K562 (cell line): ENCODE data around the gene PCDHGB2. TPM values are rescaled to one million over a fixed set of nuclear protein-coding genes. Genes with fewer than 3 reads are reported as not detected.
A peak's percentile ranks its signal among the peaks of the same experiment; 100 is the strongest.

ENCODE experiments used
- CBX8 ChIP-seq: fragments of 200-600 bp; sonication (generic); IDR thresholded peaks from 2 replicates; pipeline ENCODE4 v1.6.1; 2012; ENCODE audit warnings: borderline replicate concordance, mixed run types, low read depth, mild to moderate bottlenecking, moderate library complexity, mixed read lengths, low read length, control low read depth, inconsistent platforms; ENCODE audit not compliant: poor library complexity, severe bottlenecking; ENCODE audit errors: extremely low read depth
- CCNT2 ChIP-seq: IDR thresholded peaks from 2 replicates; pipeline ENCODE4 v1.6.1; 2011; ENCODE audit warnings: borderline replicate concordance, low read depth, mild to moderate bottlenecking, moderate library complexity, mixed read lengths, low read length; ENCODE audit not compliant: insufficient read length; ENCODE audit errors: extremely low read depth
- CHD4 ChIP-seq: fragments of 200-600 bp; sonication (generic); IDR thresholded peaks from 3 replicates; pipeline ENCODE4 v1.6.1; 2012; ENCODE audit warnings: low read depth, mild to moderate bottlenecking, mixed read lengths, low read length, inconsistent platforms; ENCODE audit not compliant: insufficient read depth, insufficient replicate concordance, poor library complexity, severe bottlenecking
- EP400 ChIP-seq: fragments of 450-650 bp; IDR thresholded peaks from 2 replicates; pipeline ENCODE4 v1.6.1; 2017; ENCODE audit warnings: antibody characterized with exemption, mild to moderate bottlenecking, moderate library complexity
- KDM1A ChIP-seq, 2 experiments: fragments of 450-650 bp; IDR thresholded peaks; 2 replicates each; pipeline ENCODE4 v1.6.1; 2016; ENCODE audit warnings: mild to moderate bottlenecking in 2 of 2
- L3MBTL2 ChIP-seq: fragments of 450-650 bp; IDR thresholded peaks from 2 replicates; pipeline ENCODE4 v1.6.1; 2016; ENCODE audit warnings: mild to moderate bottlenecking, moderate library complexity
- RAD21 ChIP-seq, 2 experiments: fragments of 250-450 bp in 1 of 2; fragments of 450-650 bp in 1 of 2; sonication (Bioruptor Pico) in 1 of 2; formaldehyde crosslinking in 1 of 2; IDR thresholded peaks in 1 of 2; conservative IDR thresholded peaks in 1 of 2; 2 replicates each; pipeline versions ENCODE4 v1.4.0 to v1.8.0; 2020 to 2022; ENCODE audit warnings: mild to moderate bottlenecking in 2 of 2, moderate library complexity in 1 of 2
- RCOR1 ChIP-seq, 2 experiments: IDR thresholded peaks; 2 replicates each; pipeline ENCODE4 v1.6.1; 2012; ENCODE audit warnings: low read depth in 2 of 2, low read length in 2 of 2, borderline replicate concordance in 1 of 2, improper control_type of control experiment in 1 of 2
- ZNF707 ChIP-seq: fragments of 250-450 bp; sonication (Bioruptor Pico); conservative IDR thresholded peaks from 2 replicates; pipeline ENCODE4 v1.8.0; 2022; ENCODE audit warnings: inconsistent platforms, mild to moderate bottlenecking, moderate library complexity
- polyA plus RNA-seq, 8 experiments: library from polyadenylated mRNA; depleted of rRNA in 4 of 8; stranded (reverse) in 5 of 8; unstranded in 3 of 8; fragments of >200 nt; fragmentation: Nextera tagmentation in 2 of 8; fragmentation: Illumina TruSeq in 1 of 8; extraction: Ambion mirVana in 2 of 8; extraction: Trizol in 1 of 8; gene quantifications; 2 replicates each; pipeline versions ENCODE4 v1.2.1 to v1.2.3, GENCODE V29; 2011 to 2014; ENCODE audit warnings: inconsistent platforms in 1 of 8, missing spikeins in 1 of 8
- total RNA-seq, 7 experiments: library from RNA; depleted of rRNA in 6 of 7; stranded (reverse); fragments of >200 nt in 6 of 7; fragmentation: Illumina TruSeq in 2 of 7; extraction: Trizol in 2 of 7; gene quantifications; 2 replicates each; pipeline versions ENCODE4 v1.2.1 to v1.2.3, GENCODE V29; 2011 to 2021; ENCODE audit warnings: low replicate concordance in 1 of 7
- TF ChIP-seq, protein P1 (sequence below): sonication (generic); formaldehyde crosslinking; IDR thresholded peaks from 2 replicates; pipeline ENCODE4 v1.8.1; 2023; ENCODE audit warnings: missing genetic modification reagents, mild to moderate bottlenecking, borderline replicate concordance
- TF ChIP-seq, protein P2 (sequence below), 2 experiments: fragments of 450-650 bp; formaldehyde crosslinking in 1 of 2; IDR thresholded peaks; 2 replicates each; pipeline versions ENCODE4 v1.4.0 to v1.6.1; 2014 to 2020; ENCODE audit warnings: mild to moderate bottlenecking in 2 of 2, borderline replicate concordance in 1 of 2, low read depth in 1 of 2

The PCDHGB2 gene
- total and polyA plus RNA-seq, 9 of the 15 experiments (the other 6 are each of a cell fraction or from before 2014, with no cell fraction given) = 0.06 to 0.54 (median 0.29) TPM; not detected in 1

DNA sequence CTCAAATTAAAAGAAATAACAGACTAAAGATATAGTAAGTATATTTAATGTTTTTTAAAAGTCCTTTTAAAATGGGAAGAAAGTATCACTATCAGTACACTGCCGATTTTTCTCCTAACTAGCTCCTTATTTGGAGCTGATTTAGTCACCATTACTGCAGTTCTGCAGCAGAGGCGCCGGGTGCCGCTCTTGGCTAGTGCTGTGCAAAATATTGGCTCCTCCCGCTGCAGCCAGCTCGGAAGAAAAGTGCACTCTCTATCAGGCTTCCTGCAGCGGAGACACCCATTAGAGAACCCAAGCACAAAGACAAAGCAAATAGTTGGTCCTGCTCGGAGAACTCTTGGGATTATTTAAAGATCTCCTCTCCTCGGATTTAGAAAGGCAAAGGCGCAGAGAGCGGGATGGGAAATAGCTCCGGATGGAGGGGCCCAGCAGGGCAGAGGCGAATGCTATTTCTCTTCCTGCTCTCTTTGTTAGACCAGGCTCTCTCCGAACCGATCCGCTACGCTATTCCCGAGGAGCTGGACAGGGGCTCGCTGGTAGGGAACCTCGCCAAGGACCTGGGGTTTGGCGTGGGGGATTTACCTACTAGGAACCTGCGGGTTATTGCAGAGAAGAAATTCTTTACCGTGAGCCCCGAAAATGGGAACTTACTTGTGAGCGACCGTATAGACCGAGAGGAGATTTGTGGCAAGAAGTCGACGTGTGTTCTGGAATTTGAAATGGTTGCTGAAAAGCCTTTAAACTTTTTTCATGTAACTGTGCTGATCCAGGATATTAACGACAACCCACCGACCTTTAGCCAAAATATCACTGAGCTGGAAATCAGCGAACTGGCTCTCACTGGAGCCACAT is 10.4 kb downstream of the PCDHGB2 start, which contains the start of gene PCDHGB3 (continued):
- TF ChIP-seq EP400 (no peak), RAD21 (CRISPR knock-in tag; conservative IDR thresholded peaks at IDR 0.05 in 1 of 2, IDR thresholded peaks at IDR 0.05 in 1 of 2) (peak; percentile 48 to 55), CCNT2 (no peak), CHD4 (no peak), RCOR1 (IDR thresholded peaks at IDR 0.05; ENCODE audit: borderline replicate concordance in 1 of 2, low read depth in 2 of 2, low read length in 2 of 2) (no peak), L3MBTL2 (no peak), KDM1A (IDR thresholded peaks at IDR 0.05) (no peak), CBX8 (no peak), ZNF707 (CRISPR knock-in tag) (no peak)
- TF ChIP-seq, protein P1, sequence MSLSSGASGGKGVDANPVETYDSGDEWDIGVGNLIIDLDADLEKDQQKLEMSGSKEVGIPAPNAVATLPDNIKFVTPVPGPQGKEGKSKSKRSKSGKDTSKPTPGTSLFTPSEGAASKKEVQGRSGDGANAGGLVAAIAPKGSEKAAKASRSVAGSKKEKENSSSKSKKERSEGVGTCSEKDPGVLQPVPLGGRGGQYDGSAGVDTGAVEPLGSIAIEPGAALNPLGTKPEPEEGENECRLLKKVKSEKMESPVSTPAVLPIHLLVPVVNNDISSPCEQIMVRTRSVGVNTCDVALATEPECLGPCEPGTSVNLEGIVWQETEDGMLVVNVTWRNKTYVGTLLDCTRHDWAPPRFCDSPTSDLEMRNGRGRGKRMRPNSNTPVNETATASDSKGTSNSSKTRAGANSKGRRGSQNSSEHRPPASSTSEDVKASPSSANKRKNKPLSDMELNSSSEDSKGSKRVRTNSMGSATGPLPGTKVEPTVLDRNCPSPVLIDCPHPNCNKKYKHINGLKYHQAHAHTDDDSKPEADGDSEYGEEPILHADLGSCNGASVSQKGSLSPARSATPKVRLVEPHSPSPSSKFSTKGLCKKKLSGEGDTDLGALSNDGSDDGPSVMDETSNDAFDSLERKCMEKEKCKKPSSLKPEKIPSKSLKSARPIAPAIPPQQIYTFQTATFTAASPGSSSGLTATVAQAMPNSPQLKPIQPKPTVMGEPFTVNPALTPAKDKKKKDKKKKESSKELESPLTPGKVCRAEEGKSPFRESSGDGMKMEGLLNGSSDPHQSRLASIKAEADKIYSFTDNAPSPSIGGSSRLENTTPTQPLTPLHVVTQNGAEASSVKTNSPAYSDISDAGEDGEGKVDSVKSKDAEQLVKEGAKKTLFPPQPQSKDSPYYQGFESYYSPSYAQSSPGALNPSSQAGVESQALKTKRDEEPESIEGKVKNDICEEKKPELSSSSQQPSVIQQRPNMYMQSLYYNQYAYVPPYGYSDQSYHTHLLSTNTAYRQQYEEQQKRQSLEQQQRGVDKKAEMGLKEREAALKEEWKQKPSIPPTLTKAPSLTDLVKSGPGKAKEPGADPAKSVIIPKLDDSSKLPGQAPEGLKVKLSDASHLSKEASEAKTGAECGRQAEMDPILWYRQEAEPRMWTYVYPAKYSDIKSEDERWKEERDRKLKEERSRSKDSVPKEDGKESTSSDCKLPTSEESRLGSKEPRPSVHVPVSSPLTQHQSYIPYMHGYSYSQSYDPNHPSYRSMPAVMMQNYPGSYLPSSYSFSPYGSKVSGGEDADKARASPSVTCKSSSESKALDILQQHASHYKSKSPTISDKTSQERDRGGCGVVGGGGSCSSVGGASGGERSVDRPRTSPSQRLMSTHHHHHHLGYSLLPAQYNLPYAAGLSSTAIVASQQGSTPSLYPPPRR (CRISPR knock-in tag) = no peak
- TF ChIP-seq, protein P2, sequence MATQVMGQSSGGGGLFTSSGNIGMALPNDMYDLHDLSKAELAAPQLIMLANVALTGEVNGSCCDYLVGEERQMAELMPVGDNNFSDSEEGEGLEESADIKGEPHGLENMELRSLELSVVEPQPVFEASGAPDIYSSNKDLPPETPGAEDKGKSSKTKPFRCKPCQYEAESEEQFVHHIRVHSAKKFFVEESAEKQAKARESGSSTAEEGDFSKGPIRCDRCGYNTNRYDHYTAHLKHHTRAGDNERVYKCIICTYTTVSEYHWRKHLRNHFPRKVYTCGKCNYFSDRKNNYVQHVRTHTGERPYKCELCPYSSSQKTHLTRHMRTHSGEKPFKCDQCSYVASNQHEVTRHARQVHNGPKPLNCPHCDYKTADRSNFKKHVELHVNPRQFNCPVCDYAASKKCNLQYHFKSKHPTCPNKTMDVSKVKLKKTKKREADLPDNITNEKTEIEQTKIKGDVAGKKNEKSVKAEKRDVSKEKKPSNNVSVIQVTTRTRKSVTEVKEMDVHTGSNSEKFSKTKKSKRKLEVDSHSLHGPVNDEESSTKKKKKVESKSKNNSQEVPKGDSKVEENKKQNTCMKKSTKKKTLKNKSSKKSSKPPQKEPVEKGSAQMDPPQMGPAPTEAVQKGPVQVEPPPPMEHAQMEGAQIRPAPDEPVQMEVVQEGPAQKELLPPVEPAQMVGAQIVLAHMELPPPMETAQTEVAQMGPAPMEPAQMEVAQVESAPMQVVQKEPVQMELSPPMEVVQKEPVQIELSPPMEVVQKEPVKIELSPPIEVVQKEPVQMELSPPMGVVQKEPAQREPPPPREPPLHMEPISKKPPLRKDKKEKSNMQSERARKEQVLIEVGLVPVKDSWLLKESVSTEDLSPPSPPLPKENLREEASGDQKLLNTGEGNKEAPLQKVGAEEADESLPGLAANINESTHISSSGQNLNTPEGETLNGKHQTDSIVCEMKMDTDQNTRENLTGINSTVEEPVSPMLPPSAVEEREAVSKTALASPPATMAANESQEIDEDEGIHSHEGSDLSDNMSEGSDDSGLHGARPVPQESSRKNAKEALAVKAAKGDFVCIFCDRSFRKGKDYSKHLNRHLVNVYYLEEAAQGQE (IDR thresholded peaks at IDR 0.05; ENCODE audit: borderline replicate concordance) = peak; percentile 19; the same call in 1 of the 2 replicates
- TF ChIP-seq, protein P2 (CRISPR knock-in tag; IDR thresholded peaks at IDR 0.05; ENCODE audit: low read depth) = no peak
